Type B pancreatic cell (in vitro differentiated cells): ENCODE measurements around the gene ZDHHC3. TPM values are rescaled to one million over a fixed set of nuclear protein-coding genes. Genes with fewer than 3 reads are reported as not detected.

Experiments used
- DNase-seq: peaks from one replicate; pipeline ENCODE4 v3.0.0; 2021; ENCODE audit warnings: mixed read lengths; ENCODE audit not compliant: unreplicated experiment; ENCODE audit errors: extremely low spot score
- H3K27ac Mint-ChIP-seq: 2 replicates; pipeline ENCODE4 v1.8.0; 2021; ENCODE audit warnings: mild to moderate bottlenecking, mixed read lengths
- H3K27me3 Mint-ChIP-seq: 2 replicates; pipeline ENCODE4 v1.8.0; 2021; ENCODE audit warnings: mixed read lengths
- H3K36me3 Mint-ChIP-seq: 2 replicates; pipeline ENCODE4 v1.8.0; 2021; ENCODE audit warnings: mixed read lengths
- H3K4me1 Mint-ChIP-seq: one replicate; pipeline ENCODE4 v1.8.0; 2021; ENCODE audit warnings: mixed read lengths; ENCODE audit not compliant: unreplicated experiment
- H3K4me3 Mint-ChIP-seq: 2 replicates; pipeline ENCODE4 v1.8.0; 2021; ENCODE audit warnings: mild to moderate bottlenecking, mixed read lengths
- H3K9me3 Mint-ChIP-seq: 2 replicates; pipeline ENCODE4 v1.8.0; 2021; ENCODE audit warnings: mixed read lengths
- total RNA-seq: library from RNA; stranded (reverse); gene quantifications from 2 replicates; pipeline ENCODE4 v1.2.1, GENCODE V29; 2021; ENCODE audit warnings: low replicate concordance
- TF ChIP-seq, protein P1 (sequence below): fragments of 200-600 bp; sonication (generic); conservative IDR thresholded peaks from 2 replicates; pipeline ENCODE4 v1.5.0; 2021; ENCODE audit warnings: antibody characterized with exemption, mild to moderate bottlenecking

ZDHHC3 gene
- total RNA-seq, 1 donor from 2014 or later, result 83.6 TPM

DNA sequence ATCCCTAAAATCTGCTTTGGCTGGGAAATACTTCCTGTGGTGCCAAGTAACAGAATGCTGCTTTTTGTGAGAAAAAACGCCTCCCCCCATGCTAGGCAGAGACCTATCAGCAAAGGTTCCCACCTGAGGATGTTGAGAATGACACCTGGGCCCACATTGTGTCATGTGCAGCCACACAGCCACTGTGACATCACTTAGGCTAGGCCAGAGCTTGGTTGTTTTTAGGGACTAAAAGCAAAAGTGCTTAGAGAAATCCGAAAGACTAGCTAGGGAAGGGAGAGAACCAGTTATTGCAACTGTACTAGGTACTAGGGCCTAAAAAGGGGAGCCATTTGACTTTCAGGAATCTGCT, 6.2 kb downstream of the ZDHHC3 start:
- Mint-ChIP-seq H3K4me3 (no peak overlapping the region), H3K4me1 (peaks cover 26% of the 10 kb centered on the region), H3K27ac (peak overlapping the region; percentile 92), H3K9me3 (no peaks in the 10 kb centered on the region), H3K36me3 (no peaks in the 10 kb centered on the region), H3K27me3 (no peaks in the 10 kb centered on the region)
- TF ChIP-seq, protein P1, sequence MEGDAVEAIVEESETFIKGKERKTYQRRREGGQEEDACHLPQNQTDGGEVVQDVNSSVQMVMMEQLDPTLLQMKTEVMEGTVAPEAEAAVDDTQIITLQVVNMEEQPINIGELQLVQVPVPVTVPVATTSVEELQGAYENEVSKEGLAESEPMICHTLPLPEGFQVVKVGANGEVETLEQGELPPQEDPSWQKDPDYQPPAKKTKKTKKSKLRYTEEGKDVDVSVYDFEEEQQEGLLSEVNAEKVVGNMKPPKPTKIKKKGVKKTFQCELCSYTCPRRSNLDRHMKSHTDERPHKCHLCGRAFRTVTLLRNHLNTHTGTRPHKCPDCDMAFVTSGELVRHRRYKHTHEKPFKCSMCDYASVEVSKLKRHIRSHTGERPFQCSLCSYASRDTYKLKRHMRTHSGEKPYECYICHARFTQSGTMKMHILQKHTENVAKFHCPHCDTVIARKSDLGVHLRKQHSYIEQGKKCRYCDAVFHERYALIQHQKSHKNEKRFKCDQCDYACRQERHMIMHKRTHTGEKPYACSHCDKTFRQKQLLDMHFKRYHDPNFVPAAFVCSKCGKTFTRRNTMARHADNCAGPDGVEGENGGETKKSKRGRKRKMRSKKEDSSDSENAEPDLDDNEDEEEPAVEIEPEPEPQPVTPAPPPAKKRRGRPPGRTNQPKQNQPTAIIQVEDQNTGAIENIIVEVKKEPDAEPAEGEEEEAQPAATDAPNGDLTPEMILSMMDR, result no peak
- no peak for DNase-seq

DNA sequence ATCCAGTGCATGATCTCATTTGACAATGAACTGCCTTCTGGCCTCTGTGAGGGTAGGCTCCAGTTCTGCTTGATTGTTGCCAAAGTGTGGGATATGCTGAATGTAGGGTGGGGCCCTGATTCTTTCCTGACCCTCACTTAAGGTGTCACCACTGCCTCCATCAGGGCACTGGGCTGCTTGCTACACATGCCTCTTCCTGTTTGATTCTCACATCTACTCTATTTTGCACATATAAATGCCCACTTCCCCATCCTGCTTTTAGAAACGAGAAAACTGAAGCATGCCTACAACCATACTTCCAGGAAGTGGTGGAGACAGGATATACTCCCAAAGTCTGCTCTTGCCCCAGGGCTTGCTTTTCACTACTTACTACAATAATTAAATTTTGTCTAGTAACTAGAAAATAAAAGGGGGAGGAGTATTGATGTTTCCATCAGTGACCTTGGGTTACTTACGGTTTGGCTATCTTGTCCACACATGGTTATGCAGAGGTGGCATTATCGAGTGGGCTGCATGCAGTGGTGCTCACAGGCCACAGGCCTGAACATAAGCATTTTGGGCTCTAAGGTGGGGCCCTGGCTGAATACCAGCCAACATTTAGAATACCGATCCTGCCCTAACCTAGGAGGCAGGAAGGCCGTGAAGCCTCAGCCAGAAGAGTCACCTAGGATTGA, 6.7 kb downstream of the ZDHHC3 start:
- no peaks in the 10 kb centered on the region for H3K27me3 Mint-ChIP-seq
- no peaks in the 10 kb centered on the region for H3K9me3 Mint-ChIP-seq
- DNase-seq, result no peak
- TF ChIP-seq, protein P1, result no peak
- H3K4me1 Mint-ChIP-seq, result peaks cover 26% of the 10 kb centered on the region
- H3K4me3 Mint-ChIP-seq, result peak overlapping the region; percentile 40
- H3K36me3 Mint-ChIP-seq, result no peaks in the 10 kb centered on the region
- H3K27ac Mint-ChIP-seq, result peak overlapping the region; percentile 93

DNA sequence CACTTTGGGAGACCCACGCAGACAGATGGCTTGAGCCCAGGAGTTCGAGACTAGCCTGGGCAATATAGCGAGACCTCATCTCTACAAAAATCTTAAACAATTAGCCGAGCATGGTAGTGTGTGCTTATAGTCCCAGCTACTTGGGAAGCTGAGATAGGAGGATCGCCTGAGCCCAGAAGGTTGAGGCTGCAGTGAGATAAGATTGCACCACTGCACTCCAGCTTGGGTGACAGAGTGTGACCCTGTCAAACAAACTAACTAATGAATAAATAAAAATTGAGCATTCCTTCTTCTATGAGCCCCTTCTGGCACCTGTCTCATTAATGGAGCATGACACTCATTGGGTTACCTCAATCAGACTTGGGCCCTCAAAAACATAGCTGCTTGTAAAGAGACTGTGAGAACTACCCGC, 7.5 kb downstream of the ZDHHC3 start:
- Mint-ChIP-seq H3K27me3 (no peaks in the 10 kb centered on the region), H3K9me3 (no peaks in the 10 kb centered on the region), H3K4me3 (peak overlapping the region; percentile 21), H3K27ac (peak overlapping the region; percentile 93), H3K36me3 (peaks cover 5% of the 10 kb centered on the region), H3K4me1 (peaks cover 28% of the 10 kb centered on the region)
- no peak for DNase-seq
- TF ChIP-seq, protein P1, result no peak

DNA sequence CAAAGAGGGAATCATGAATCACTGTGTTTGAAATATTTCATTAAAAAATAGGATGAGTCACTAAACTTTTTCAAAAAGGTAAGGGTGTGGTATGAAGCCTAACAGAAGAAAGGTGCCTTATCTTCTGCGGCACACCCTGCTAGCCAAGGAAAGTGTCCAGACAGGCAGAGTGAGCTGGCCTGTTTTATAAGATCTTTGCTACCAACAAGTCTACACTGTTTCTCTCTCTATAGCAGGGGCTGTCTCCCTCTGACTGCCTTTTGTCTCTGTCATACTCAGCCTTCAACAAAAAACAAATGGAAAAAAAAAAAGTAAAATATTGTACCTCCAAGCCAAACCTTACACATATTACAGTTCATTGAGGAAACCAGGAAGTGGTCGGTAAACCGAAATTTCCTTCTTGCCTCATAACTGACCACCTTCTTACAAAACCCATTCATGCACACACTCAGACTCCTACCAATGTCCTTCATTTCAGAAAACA, 9.1 kb downstream of the ZDHHC3 start:
- peaks cover 39% of the 10 kb centered on the region for H3K4me1 Mint-ChIP-seq
- H3K4me3 Mint-ChIP-seq, result peak overlapping the region; percentile 35
- no peak for DNase-seq
- H3K9me3 Mint-ChIP-seq, result no peaks in the 10 kb centered on the region
- H3K36me3 Mint-ChIP-seq, result peaks cover 5% of the 10 kb centered on the region
- peak overlapping the region; percentile 93 for H3K27ac Mint-ChIP-seq
- TF ChIP-seq, protein P1, result no peak
- no peaks in the 10 kb centered on the region for H3K27me3 Mint-ChIP-seq

DNA sequence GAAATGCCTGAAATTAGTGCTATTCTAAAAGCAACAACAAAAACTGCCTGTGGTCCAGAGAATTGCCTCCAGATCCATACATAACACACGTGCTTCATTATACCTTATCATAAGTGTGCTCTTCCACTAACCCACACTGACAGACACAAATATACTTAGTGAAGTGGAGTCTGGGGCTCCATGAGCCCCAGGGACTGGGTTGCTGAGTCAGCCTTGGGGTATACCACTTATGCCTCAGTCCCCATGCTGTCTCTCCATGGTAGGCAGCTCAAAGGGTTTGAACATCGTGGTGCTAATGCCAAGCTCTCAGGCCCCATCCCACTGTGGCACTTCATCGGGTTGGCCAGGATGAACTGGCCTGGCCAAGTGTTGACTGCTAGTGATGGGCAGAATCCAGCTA, 10.8 kb downstream of the ZDHHC3 start:
- no peak for DNase-seq
- Mint-ChIP-seq H3K9me3 (no peaks in the 10 kb centered on the region), H3K4me3 (no peak overlapping the region), H3K27me3 (no peaks in the 10 kb centered on the region), H3K27ac (peak overlapping the region; percentile 94), H3K4me1 (peaks cover 41% of the 10 kb centered on the region), H3K36me3 (peaks cover 5% of the 10 kb centered on the region)
- TF ChIP-seq, protein P1, result no peak
